Fibroblast of gingiva (primary cell): ENCODE measurements around the gene SIPA1L2.
A peak's percentile ranks its signal among the peaks of the same experiment; 100 is the strongest.

Experiments used
- DNase-seq: peaks from one replicate; pipeline ENCODE4 v3.0.0-alpha.2; 2011; ENCODE audit warnings: low read depth

SIPA1L2 gene

DNA sequence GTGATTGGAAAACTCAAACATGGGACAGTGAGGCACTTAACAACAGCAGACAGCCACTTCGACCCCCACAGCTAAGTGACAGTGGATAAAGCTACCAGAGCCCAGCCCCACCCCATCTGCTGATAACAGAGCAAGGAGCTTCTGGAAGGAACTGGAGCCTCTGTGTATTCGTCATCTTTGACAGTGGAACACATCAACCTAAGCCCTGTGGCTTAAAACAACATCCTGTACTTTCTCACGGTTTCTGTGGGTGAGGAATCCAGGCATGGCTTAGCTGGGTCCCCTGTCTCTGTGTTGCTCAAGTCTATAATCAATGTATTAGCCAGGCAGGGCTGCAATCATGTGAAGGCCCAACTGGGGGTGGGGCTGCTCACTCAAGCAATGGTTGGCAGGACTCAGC, 18.4 kb upstream of the SIPA1L2 start:
- DNase-seq = no peak

DNA sequence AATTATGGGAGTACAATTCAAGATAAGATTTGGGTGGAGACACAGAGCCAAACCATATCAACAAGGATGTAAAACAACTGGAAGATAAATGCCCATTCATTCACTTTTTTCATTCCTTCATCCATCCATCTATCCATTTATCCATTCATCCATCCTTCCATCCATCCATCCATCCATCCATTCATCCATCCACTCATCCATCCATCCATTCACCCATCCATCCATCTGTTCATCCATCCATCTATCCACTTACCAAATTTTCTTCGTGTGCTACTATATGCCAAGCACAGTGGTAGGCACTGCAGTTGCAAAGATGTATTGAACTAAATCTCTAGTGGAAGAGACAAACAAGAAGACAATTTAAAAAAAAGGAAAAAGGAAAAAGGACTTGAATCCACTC, 14.3 kb upstream of the SIPA1L2 start:
- no peak for DNase-seq

DNA sequence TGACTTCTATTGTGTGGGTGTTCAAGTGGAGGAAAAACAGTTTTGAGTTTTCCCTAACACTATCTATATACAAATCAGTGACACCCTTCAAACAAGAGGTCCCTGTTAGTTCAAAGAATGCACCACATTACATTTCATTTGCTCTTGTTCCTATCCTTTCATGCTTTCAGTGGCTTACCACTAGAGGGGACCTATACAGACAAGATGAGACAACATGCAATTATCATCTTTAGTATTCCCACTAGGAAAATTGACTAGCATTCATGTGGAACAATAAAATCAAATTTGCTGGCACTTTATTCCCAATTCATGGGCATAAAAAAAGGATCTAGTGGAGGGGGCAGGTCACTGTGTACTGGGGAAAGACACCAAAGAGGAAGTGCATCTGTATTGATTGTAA, 13.3 kb upstream of the SIPA1L2 start:
- DNase-seq = no peak

DNA sequence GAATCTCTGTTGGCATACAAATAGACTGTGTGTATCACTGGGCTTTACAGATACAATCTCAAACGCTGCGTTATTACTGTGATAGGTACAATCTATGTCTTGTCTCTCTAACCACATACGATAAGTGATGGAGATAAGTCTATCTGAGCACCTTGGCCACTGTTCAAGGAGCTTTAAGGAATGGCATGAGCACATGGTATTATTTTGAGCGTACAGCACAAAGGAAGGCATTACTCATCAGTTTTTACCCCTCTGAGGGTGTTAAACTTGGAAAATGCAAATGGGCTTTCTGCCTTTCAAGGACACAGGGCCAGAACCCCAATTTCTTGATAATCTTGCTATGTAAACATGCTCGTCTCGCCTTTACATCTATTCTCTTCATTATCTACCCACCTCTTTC, 11.6 kb upstream of the SIPA1L2 start:
- no peak for DNase-seq

DNA sequence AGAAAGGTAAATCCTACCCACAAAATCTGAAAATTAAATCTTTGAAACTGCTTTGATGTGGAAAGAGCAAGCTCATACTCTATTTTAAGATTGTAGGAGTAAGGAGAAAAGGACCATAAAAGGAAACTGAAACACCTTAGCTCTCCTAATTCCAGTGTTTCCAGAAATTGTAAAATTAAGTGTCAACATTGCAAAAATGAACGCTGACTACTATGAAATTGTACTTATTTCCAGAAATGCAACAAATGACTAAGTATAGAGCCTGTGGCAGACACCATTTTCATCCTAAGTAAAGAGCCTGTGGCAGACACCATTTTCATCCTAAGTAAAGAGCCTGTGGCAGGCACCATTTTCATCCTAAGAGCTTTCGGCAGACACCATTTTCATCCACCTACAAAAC, 6.9 kb upstream of the SIPA1L2 start:
- DNase-seq = no peak

DNA sequence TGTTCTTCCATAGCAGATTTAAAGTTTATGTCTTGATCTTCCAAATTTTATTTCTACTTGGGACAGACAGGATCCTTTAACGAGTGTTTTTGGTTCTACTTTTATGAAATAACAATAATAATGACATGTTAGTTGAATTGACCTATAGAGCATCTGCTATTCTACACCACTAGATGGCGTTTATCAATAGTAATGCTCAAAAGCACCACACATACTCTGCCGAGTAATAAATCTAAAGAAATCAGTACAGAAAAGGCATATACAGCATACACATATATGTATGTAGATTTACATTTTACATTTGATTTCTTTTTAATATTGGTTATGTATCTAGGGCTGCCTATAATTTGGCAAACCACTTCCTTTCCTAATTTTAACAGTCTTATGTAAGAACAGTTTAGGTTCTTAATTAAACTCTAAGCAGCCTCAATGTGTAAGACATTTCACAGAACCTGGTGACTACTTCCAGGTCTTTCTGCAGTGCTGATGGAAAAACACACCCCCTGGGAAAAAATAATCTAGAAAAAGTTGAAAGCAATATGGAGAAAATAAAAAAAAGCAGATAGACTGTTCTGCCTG, 5.9 kb upstream of the SIPA1L2 start:
- peak; percentile 51 for DNase-seq

DNA sequence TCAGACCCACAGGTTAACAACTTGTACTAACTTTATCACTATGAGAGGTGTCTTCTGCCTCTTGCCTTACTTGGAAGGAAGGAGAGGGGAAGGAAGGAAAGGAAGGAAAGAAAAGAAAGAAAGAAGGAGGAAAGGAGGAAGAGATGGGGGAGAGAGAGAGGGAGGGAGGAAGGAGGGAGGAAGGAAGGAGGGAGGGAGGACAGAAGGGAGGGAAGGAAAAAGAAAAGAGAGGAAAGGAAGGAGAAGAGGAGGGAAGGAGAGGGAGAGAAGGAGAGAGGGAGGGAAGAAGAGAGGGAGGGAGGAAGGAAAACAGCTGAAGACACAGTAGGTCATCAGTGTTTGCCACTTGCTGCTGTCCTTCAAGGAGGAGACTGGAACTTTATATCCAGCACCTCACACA, 5.3 kb upstream of the SIPA1L2 start:
- no peak for DNase-seq

DNA sequence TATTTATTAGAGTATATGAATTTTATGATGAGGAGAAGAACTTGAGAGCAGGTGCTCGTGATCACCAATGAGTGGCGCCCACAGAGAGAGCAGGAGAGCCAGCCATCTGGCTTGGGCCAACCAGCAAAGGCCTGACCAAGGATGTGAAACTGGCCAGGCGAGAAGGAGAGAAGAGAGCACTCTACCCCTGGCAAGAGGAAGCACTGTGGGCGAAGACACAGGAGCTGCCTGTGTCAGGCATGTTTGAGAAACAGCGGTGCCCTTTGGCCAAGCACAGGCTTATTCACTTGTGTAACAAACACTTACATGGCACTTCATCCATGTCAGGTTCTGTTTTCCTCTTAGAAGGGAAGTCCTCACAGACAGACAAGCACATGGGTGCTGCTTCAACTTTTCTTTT, 4.2 kb upstream of the SIPA1L2 start:
- DNase-seq = no peak

DNA sequence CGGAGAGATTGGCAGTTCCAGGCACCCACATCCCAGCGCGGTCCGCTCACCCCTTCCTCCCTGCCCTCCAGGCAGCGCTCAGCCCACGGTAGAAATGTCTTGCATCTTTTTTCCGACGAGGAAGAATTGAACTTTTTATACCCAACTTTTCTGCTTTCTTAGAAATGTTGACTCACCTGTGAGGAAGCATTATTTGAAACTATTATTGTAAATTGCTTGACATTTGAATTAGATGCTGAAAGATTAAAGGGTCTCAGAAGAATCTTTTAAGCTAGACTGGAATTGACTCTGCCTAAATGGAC, 912 bp upstream of the SIPA1L2 start:
- no peak for DNase-seq

DNA sequence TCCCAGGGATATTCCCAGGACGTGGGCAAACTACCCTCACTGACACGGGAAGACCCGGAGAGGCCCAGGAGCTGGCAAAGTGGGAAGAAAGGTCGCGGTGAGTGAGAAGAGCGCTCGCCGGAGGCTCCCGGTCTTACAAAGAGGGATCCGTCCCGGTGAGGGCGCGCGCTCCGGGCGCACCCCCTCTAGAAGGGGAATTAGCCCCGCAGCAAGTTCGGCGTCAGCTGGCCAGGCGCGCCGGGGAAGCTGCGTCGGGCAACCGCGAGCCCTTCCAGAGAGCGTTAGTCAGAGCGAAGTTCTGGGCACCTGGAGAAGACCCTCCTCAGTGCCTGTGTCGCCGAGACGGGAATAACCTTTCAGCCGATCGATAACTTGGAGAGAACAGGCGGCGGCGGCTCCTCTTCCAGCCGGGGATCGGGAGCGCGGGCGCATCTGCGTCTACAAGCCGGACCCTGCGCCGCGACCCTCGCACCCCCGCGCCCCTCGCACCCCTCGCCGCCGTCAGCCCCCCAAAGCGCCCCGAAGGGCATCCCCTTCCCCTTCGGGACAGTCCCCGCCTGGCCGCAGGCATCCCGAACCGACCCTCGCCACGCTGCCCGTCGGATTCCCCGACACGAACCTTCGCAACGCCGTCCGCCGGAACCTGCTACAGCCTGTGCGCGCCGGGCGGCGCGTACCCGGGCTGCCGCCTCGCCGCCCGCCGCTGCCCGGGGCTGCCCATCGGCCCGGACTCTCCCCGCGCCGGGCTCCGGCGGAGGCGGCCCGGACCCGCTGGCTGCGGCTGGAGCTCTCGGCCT, 485 bp downstream of the SIPA1L2 start:
- DNase-seq = peak; percentile 5

DNA sequence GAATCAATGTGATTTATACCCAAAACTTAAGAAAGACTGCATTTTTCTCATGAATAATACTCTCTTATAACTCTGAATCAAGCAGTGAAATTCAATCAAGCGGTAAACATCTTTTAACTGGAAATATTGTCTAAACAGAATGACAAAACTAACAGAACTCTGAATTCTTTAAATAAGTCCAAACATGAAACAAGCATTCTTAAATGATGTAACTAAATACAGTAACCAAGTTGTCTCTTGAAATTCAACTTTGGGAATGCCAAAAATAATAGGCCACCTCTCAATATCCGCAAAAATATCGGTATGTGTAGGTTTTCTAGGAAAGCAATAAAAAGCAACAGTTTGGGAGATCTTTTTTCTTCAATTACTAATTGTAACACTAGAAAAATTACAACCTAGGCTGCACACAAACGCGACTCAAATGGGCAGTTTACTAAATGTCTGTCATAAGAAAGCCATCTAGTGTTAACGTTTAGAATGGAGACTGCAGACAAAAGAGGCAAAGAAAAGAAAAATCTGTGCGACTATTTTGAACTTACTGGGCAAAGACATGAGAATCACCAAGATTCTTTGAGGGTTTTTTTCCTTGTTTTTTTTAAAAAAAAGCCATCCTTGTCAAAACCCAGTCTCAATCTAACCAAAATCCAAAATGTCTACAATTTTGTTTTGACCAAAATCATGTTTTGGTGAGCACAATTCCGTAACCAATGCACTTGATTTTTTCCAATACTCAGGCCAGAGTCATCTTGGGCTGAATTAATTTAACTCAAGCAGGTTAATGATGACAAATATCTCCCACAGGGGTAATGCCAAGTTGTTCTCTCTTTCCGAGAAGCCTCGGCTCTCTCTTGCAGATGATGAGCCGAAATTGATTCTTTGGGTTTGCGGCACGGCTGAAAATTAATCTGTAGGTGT, 1.3 kb downstream of the SIPA1L2 start:
- peak; percentile 63 for DNase-seq

DNA sequence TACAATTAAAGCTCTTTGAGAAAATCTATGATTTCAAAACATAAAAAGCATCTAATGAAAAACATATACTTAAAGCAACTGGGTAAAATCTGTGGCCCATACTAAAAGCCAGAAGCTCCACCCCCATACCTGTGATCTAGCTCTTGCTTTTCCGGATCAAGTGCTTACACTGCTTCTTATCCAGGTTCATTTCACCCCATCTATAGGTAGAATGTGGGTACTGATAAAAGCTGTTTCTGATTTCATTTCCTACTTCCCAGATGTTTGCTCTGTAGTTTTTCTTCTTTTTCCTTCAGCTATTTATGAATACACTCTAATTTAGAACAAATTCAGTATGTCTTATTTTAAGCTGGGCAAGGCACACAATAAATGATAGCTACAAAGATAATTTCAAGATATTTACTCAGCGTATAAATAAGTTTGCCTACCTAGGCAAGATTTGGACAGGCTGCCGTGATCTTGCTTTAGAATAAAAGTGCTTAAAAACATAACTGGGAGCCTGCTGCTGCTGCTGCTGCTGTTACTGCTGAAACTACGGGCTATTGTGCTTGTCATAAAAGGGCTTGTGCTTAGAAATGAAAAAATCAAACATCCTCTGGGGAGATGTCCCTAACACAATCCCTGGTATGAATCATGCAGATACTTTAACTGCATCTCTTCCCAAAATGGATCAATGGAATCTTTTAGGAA, 2.1 kb downstream of the SIPA1L2 start:
- DNase-seq = peak; percentile 24

DNA sequence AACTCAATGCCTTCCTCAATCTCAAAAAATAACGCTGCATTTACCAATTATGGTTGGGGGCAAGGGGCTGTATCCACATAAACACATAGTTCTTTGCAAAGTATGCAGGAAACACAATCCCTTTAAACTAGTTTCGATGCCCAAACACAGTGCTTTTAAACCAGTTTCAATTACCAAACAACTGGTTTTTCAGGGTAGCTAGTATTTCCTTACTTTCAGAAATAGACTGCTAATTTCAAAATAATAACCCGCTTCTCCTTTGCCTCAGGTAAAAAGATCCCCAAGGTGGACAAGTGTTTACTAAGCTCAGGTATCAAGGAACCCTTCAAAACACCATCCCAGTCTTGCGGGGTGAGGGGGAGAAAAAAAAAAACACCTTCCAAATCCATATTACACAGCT, 2.8 kb downstream of the SIPA1L2 start:
- no peak for DNase-seq

DNA sequence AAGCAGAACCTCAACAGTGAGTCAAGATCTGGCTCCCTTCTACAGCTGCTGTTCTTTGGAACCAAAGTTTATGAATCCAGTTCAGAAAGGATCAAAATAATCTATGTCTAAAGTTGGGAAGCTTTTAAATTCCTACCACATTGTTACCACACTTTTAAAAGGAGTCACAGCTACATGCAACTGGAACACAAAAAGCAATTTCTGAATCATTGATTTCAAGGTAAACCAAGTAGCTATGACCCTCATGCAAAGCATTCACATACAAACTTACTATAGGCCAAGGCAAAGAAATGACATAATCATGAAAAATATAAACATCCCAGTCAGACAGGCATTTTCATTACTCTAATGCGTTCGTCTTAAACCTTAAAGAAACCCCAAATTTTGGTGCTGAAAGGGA, 3.5 kb downstream of the SIPA1L2 start:
- DNase-seq = no peak

DNA sequence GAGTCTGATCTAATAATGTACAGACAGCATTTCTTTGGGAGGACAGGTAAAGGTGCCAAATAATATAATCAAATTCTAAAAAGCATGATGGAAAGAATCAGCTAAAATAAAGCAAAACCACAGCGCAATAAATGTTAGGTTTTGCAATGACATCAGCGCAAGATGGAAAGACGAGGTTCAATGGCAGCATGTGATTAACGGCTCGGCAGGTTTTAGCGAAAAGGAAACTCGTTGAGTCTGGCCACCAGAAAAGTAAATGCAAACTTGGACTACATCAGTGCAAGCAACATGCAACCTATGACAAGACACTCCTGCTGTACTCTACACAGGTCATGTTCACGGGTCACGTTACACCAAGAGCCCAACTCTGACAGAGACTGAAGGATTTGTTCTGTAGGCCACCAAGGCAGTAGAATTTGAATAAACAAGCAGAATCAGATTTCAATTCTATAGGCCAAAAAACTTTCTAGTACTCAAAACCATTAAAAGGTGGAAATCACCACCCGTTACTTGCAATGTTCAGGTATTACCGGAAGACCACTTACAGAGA, 4.5 kb downstream of the SIPA1L2 start:
- no peak for DNase-seq

DNA sequence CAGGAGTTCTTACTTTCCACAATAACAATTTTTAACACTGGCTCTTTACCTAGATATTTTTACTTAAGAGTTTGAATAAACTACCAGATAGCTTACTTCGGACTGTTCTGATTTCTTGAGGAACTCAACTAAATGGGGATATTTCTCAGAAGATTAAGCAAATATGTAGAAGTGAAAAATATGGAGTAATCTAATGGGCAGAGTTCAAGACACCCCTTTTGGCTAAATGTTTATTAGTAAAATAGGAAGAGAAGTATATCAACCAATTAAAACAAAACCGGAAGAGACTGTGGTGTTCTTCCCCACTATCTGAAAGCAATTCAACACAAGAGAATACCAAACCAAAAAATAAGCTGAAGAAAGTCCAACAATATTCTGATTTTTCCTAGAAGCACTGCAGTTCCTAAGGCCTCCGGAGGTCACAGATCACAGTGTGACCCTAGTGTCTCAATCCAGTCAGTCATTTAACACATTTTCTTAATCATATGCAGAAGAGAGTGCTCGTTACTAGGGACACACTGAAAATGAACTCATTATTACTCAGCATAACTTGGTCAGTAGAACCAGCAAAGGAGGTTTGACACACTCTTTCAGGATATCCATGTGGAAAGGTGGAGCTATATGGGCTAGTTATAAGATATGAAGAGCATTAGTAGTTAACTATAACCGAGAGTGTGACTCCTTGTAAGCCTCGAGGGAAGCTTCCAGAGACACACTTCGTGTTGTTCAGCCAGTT, 5.2 kb downstream of the SIPA1L2 start:
- no peak for DNase-seq

DNA sequence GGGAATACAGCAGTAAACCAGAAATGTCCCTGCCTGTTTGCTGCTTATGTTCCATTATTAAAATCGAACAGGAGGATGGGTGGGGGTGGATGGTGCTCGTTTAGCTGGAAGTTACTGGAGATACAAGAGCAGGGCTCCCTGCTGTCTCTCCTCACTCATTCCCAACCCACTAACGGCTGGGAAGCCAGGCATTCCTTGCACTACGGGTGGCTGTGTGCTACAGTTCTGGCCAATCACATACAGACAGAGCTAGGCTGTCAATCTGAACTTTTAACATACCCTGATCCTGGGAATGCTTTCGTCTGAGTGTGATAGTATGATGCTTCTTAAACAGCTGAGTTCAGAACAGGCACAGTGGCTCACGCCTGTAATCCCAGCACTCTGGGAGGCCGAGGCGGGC, 7.0 kb downstream of the SIPA1L2 start:
- DNase-seq = no peak

DNA sequence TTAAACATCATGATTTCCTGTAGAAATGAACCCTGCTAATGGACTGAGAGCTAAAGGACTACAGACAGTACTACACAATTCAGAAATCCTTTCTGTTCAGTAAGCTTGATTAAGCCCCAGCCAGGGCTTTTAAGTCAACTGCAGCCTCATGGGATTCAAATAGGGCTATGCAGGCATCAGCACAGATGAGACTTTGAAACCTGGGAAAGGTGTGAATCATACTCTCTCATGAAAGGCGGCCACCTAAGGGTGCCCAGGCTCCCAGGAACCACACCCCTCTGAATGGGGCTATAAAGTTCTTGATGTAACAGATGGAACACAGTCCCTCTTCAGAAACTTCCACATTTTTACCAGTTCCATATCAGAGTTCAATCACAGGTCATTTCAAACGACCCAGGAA, 7.6 kb downstream of the SIPA1L2 start:
- no peak for DNase-seq

DNA sequence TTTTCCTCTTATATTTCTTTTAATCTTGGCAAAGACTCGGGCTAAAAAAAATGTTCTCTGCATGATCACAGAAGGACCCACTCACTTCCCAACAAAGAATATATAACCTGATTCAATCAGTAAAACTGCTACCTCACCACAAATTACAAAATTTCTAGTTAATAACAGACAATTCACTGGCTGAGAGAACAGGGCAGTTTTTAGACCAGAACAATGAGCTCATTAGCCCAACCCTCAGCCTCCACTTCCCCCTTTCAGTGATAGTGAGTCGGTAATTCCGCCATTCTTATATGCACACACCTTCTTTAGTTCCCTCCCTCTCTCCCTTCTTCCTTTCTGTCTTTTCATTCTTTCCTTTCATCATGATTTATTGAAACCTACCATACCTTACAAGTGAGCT, 8.9 kb downstream of the SIPA1L2 start:
- no peak for DNase-seq

DNA sequence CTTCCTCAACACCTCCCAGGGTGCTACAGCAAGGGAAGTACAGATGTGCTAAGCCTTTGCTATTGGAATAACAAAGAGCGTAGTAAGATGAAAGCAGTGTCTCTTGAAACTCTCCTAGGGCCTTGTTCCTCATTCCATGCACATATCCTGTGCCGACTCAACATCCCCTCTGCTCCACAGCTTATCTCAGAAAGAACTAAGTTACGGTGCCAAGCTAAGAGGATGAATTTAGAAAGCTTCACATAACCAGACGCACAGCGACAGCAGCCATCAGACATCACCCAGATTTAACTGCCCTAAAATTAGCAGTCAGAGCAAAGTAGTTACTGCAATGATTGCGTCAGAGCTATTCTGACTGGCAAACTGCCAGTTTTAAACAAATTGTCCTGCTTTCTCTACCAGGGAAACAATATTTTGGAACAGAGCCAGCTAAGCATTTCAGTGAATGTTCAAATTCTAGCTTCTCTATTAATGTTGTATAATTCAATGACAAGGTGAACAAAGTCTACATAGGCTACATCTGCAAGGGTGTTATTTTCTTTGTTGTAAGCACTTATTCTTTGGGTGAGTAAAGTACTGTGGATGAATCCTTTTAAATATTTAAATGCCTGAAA, 9.5 kb downstream of the SIPA1L2 start:
- DNase-seq = peak; percentile 73

DNA sequence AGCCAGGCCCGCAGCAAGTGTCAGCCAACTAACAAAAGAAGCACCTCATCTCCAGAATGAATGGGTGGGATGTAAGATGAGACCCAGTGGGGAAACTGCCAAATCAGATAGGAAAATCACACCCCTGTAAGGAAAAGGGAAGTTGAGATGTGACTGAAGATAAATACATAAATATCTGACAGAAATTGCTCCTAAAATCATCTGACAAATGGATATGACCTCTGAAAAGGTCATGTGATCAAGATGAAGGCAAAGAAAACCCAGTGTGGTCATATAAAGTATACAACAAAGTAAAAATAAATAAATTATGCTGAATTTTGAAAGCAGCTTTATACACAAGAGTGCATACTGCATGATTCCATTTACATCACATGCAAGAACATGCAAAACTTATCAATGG, 12.7 kb downstream of the SIPA1L2 start:
- DNase-seq = no peak
